GM19397 (cell line): ENCODE measurements around the gene LPCAT2.
"Not testable (repeated sequence)": the region's sequence is repeated elsewhere in the genome, so short reads cannot be mapped to it uniquely, and the experiment has no call there.

Source experiments
- ATAC-seq: cut with Tn5 transposase; IDR thresholded peaks from one replicate; pipeline ENCODE4 v1.9.1; 2021; ENCODE audit warnings: mild to moderate bottlenecking, moderate library complexity; ENCODE audit not compliant: unreplicated experiment

Gene LPCAT2

GRCh38 chr16:55588799-55589198 lies 79.9 kb downstream of the LPCAT2 start:
- ATAC-seq, result no peak

DNA sequence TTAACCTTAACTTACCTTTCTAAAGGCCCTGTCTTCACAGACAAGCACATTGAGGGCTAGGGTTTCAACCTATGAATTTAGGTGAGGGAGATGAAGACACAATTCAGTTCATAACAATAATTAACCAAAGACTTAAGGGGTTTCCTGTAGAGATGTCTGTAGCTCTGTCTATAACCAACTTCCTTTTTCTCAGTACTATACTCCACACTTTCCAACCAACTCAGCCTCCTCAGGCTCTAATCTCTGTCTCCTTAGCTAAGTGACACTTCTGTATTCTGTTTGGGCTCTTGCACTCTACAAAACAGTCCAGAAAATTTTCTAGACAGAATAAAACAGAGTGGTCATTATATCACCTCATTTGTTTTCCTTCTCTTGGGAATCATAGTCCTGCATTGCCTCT lies 83.4 kb downstream of the LPCAT2 start:
- no peak for ATAC-seq

- ATAC-seq, result no peak
Observed at GRCh38 chr16:55597928-55598327, 89.1 kb downstream of the LPCAT2 start.

GRCh38 chr16:55605754-55606336 lies 97.0 kb downstream of the LPCAT2 start:
- no peak for ATAC-seq

DNA sequence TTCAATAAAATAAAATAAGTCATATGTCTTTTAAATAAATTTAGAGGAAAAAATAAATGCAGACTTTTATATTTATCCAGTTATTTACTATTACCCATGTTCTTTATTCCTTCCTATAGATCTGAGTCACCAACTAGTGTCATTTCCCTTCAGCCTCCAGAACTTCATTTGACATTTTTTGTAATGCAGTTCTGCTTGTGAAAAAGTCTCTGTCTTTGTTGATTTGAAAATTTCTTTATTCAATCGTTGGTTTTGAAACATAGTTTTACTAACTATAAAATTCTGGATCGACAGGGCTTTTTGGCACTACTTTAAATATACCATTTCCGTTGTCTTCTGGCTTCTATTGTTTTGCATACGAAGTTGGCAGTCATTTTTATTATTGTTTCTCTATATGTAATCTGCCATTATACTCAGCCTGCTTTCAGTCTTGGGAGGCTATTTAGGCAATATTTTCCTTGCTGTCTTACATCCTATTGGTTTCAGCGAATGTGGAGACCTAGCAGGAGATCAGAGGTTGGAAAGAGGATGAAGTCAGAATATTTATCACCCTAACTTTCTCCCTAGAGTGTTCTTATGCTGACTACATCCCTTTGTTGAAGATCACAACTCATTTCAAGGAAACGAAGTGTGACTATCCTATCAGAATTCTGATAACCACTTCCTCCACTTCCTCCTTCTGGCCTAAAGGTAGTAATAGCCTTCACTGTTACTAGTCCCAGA lies 104.9 kb downstream of the LPCAT2 start:
- no peak for ATAC-seq

DNA sequence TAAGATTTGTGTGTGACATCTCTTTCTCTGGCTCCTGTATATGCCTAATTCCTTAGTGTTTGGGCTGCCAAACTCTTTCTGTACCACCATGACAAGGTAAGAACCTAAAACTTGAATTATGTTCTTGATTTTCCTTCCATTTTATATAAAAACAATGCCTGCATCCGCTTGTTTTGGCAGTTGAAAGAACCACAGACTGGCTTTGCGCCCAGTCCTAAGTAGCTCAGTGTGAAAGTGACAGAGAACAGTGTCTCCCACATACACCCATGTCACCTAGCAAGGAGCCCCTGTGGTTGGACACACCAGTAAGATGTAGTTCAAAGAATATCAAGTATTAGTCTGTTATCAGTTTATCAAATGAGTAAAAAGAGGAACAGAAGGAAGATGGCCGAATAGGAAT lies 106.2 kb downstream of the LPCAT2 start:
- ATAC-seq, result no peak

- ATAC-seq, result not testable (repeated sequence)
Observed at GRCh38 chr16:55615670-55616069, 106.8 kb downstream of the LPCAT2 start.

DNA sequence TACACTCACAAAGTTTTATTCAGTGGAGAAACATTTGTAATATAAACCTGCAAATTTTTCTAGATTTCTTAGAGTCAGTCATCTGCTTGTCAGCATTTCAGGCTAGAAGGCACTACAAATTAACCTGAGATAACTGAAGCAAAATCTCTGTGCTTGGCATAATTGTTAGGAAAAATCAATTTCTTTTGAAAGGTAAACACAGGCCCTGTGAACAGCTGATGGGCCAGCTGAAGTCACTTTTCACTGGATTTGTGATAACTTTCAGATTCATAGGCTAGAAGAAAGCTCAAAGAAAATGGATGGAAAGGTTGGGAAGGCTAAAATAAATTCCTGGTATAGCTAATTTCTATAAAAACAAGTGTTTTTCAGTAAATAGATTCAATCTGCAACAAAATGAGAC lies 112.9 kb downstream of the LPCAT2 start:
- no peak for ATAC-seq

DNA sequence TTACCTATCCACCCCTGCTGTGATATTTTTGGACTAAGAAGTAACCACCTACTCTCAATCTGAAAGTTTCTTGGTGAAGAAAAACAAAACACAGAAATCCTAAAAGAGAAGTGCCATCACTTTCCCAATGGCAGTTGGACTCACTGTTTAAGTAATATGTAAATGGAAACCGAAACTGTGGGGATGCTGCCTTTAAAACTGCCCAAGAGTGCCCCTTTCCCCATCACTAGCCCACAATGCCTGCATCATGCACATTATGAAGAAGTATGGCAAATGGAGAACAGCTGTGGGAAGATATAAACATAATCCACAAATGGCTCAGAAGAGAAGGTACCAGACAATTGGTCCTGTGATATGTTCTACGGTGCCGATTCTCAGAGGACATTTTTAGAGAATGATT lies 113.4 kb downstream of the LPCAT2 start:
- no peak for ATAC-seq

- no peak for ATAC-seq
Observed at GRCh38 chr16:55622930-55623561, 114.2 kb downstream of the LPCAT2 start.

- no peak for ATAC-seq
Observed at GRCh38 chr16:55623640-55624039, 114.8 kb downstream of the LPCAT2 start.

DNA sequence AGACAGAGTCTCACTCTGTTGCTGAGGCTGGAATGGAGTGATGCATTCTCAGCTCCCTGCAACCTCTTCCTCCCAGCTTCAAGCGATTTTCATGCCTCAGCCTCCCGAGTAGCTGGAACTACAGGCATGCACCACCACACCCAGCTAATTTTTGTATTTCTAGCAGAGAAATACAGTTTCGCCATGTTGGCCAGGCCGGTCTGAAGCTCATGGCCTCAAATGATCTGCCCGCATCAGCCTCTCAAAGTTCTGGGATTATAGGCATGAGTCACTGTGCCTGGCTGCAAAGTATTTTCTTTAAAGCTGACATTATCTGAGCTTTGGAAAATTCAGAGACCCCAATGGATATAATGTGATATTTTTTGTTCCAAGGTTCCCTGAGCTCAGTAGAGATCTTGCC lies 115.8 kb downstream of the LPCAT2 start:
- ATAC-seq, result no peak

- ATAC-seq, result no peak
Observed at GRCh38 chr16:55625843-55626242, 117.0 kb downstream of the LPCAT2 start.

GRCh38 chr16:55628306-55628968 lies 119.6 kb downstream of the LPCAT2 start:
- no peak for ATAC-seq

DNA sequence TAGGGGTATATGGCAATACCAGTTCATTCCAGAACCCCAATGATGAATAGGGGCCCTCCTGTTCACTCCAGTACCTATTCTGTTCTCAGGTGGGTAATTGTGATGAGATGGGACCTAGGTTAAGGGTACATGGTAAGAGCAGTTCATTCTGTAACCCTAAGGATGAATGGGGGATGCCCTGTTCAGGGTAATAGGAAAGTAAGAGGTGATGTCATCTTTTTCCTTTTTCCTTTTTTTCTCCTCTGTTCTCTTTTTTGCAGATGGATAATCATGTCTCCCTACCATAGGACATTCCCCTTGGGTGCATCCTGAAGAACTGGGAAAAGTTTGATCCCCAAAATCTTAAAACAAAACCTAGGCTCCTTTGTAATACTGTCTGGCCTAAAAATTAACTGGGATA lies 121.9 kb downstream of the LPCAT2 start:
- no peak for ATAC-seq

DNA sequence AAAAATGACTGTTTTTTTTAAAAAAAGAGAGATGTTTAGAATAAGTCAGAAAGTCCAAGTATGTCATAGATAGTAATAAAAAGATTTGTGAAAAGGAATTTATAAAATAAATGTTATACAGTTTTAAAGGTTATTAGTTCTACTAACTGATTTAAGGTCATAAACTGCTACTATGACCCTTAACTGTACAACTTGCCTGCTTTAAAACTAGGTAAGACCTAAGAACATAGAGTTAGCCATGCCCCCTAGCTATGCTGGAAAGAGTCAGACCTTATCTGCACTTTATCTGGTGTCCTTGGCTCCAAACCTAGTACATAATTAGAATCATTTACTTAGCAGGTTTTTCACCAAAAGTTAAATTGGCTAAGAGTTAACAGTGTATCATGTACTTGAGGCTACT lies 123.4 kb downstream of the LPCAT2 start:
- ATAC-seq, result no peak

DNA sequence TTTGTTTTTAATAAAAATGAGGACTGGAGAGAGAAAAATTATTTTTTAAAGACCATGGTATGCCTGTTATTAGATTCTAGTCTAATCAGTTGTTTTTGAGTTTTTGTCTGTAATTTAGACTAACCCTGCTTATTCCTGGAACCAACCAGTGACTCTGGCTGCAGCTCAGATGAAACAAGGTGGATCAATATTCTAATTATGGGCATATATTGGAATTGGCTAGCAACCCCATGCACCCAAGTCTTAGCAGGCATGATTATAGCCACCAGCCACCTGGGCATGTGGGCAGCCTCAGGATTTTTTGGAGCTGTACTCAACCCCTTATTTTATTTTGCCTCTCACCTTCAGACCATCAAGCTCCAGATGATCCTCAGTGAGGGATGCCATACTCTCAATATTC lies 125.3 kb downstream of the LPCAT2 start:
- ATAC-seq, result no peak
